Upper lobe of left lung (tissue), 6 donors: Measurements from ENCODE around the gene NR0B2. TPM values are rescaled to one million over a fixed set of nuclear protein-coding genes. Genes with fewer than 3 reads are reported as not detected.
A peak's percentile ranks its signal among the peaks of the same experiment; 100 is the strongest.
"Not testable (repeated sequence)": the region's sequence is repeated elsewhere in the genome, so short reads cannot be mapped to it uniquely, and the experiment has no call there.

Source experiments
- ATAC-seq, 2 donors: fragments of 200-7000 bp; cut with Tn5 transposase; one replicate each; pipeline ENCODE4 v1.9.1; 2022; ENCODE audit warnings: mild to moderate bottlenecking in 2 of 2, moderate library complexity in 2 of 2; ENCODE audit not compliant: low FRiP score in 2 of 2
- DNase-seq, 2 donors: peaks; one replicate each; pipeline ENCODE4 v3.0.0-alpha.2; 2019 to 2020
- H3K27ac ChIP-seq, 4 donors: fragments of 200-600 bp; sonication (generic); one replicate each; pipeline ENCODE4 v1.5.1; 2016 to 2019
- H3K27me3 ChIP-seq, 4 donors: fragments of 200-600 bp; sonication (generic); one replicate each; pipeline ENCODE4 v1.5.1; 2017 to 2019
- H3K36me3 ChIP-seq, 4 donors: fragments of 200-600 bp; sonication (generic); one replicate each; pipeline ENCODE4 v1.5.1; 2016 to 2019
- H3K4me1 ChIP-seq, 4 donors: fragments of 200-600 bp; sonication (generic); one replicate each; pipeline ENCODE4 v1.5.1; 2018 to 2019
- H3K4me3 ChIP-seq, 4 donors: fragments of 200-600 bp; sonication (generic); one replicate each; pipeline ENCODE4 v1.5.1; 2017 to 2019; ENCODE audit warnings: mild to moderate bottlenecking in 2 of 4, moderate library complexity in 1 of 4
- H3K9me3 ChIP-seq, 4 donors: fragments of 200-600 bp; sonication (generic); one replicate each; pipeline ENCODE4 v1.5.1; 2018 to 2019
- CTCF ChIP-seq, 6 experiments: fragments of 450-650 bp in 4 of 6; fragments of 200-600 bp in 2 of 6; sonication (generic) in 2 of 6; IDR thresholded peaks; one replicate each; pipeline ENCODE4 v1.5.1; 2016 to 2019; ENCODE audit warnings: antibody characterized with exemption in 6 of 6
- EP300 ChIP-seq, 4 donors: sonication (generic); formaldehyde crosslinking; IDR thresholded peaks; one replicate each; pipeline ENCODE4 v1.5.1; 2017; ENCODE audit warnings: antibody characterized with exemption in 4 of 4, control low read depth in 2 of 4
- POLR2A ChIP-seq, 4 donors: fragments of 450-650 bp; IDR thresholded peaks; one replicate each; pipeline ENCODE4 v1.5.1; 2016 to 2017; ENCODE audit warnings: antibody characterized with exemption in 4 of 4, mild to moderate bottlenecking in 2 of 4
- POLR2AphosphoS5 ChIP-seq, 2 donors: sonication (generic); formaldehyde crosslinking; IDR thresholded peaks; one replicate each; pipeline ENCODE4 v1.5.1; 2017; ENCODE audit warnings: antibody characterized with exemption in 2 of 2
- WGBS, 2 donors: methylation state at CpG; one replicate each; pipeline ENCODE4 v1.1.5; 2017 to 2018; 5-methylcytosine and 5-hydroxymethylcytosine counted together
- total RNA-seq, 6 donors: library from RNA; depleted of rRNA in 4 of 6; stranded (reverse); fragments of >200 nt in 4 of 6; gene quantifications; one replicate each; pipeline versions ENCODE4 v1.1.0 to v1.2.1, GENCODE V29; 2016 to 2021
- donor health status: DM: no; HTN: no; CAD: no; lungs with moderate emphysema.
- donor health status: DM: no; HTN: yes; CAD: no; lungs with severe emphysema.

NR0B2 gene
- total RNA-seq, 6 donors from 2014 or later = 0.89 to 8.8 (median 2.4) TPM; not detected in 1

GRCh38 chr1:26949266-26949925, 35.6 kb upstream of the NR0B2 start:
- no peaks in the 10 kb centered on the region for H3K9me3 ChIP-seq
- TF ChIP-seq POLR2AphosphoS5 (IDR thresholded peaks at IDR 0.05) = no peak
- no peak overlapping the region for H3K27ac ChIP-seq
- H3K4me3 ChIP-seq = no peak overlapping the region
- 69 to 100% methylated on average over 1 of the region's 1 CpG for WGBS, 2 donors
- H3K4me1 ChIP-seq = no peaks in the 10 kb centered on the region
- H3K27me3 ChIP-seq = no peaks in the 10 kb centered on the region
- no peak for ATAC-seq
- peaks cover 6 to 37% (median 28%) of the 10 kb centered on the region in 4 donors for H3K36me3 ChIP-seq
- DNase-seq = no peak

DNA sequence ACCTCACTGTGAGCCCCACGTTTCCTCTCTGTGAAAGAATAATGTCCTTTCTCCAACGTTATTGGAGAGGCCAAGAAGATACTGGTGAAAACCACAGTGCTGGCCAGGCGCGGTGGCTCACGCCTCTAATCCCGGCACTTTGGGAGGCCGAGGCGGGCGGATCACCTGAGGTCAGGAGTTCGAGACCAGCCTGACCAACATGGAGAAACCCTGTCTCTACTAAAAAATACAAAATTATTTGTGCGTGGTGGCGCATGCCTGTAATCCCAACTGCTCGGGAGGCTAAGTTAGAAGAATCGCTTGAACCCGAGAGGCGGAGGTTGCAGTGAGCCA, 34.9 kb upstream of the NR0B2 start:
- H3K4me3 ChIP-seq, ATAC-seq, H3K4me1 ChIP-seq, H3K27ac ChIP-seq, H3K9me3 ChIP-seq, H3K27me3 ChIP-seq: not testable (repeated sequence)
- WGBS, 2 donors = 92 to 94% methylated on average over 16 of the region's 16 CpGs
- peaks cover 13 to 44% (median 35%) of the 10 kb centered on the region in 4 donors for H3K36me3 ChIP-seq
- DNase-seq = peak in 1 of 2 donors; percentile 61

GRCh38 chr1:26946270-26946669, 32.5 kb upstream of the NR0B2 start:
- peaks cover 37 to 68% (median 59%) of the 10 kb centered on the region in 4 donors for H3K36me3 ChIP-seq
- WGBS, 2 donors = 83 to 84% methylated on average over 4 of the region's 4 CpGs
- TF ChIP-seq CTCF (IDR thresholded peaks at IDR 0.05) = no peak
- no peak for TF ChIP-seq POLR2A (IDR thresholded peaks at IDR 0.05)
- no peak for TF ChIP-seq EP300 (IDR thresholded peaks at IDR 0.05)
- TF ChIP-seq POLR2AphosphoS5 (IDR thresholded peaks at IDR 0.05) = no peak
- H3K27ac ChIP-seq = no peak overlapping the region
- no peak overlapping the region for H3K4me3 ChIP-seq
- ATAC-seq (no peak), DNase-seq (no peak)
- H3K9me3 ChIP-seq = no peaks in the 10 kb centered on the region
- no peaks in the 10 kb centered on the region for H3K27me3 ChIP-seq
- H3K4me1 ChIP-seq = no peaks in the 10 kb centered on the region

DNA sequence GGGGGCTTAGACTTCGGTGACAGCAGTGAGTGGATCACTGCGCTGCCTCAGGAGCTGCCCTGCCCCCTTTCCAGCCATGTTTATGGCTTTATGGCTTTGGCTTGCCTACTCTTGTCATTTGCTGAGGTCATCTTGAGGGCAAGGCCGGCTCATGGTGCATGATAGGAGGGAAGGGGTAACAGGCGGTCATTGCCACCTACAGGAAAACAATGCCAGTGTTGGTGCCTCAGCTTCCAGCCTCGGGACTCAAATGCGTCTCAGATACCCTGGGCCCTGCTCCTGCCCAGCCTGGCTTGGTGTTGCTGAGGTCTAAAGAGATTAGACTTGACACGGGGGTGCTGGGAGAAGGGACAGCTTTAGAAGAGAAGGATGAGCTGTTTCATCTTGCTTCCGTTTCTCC, 32.0 kb upstream of the NR0B2 start:
- Histone ChIP-seq H3K36me3 (peaks cover 39 to 71% (median 59%) of the 10 kb centered on the region in 4 donors), H3K4me3 (no peak overlapping the region), H3K27me3 (no peaks in the 10 kb centered on the region), H3K27ac (no peak overlapping the region), H3K9me3 (no peaks in the 10 kb centered on the region), H3K4me1 (no peaks in the 10 kb centered on the region)
- no peak for TF ChIP-seq POLR2AphosphoS5 (IDR thresholded peaks at IDR 0.05)
- TF ChIP-seq POLR2A (IDR thresholded peaks at IDR 0.05) = no peak
- no peak for TF ChIP-seq EP300 (IDR thresholded peaks at IDR 0.05)
- ATAC-seq (no peak), DNase-seq (no peak)
- WGBS, 2 donors = 85 to 92% methylated on average over 7 of the region's 8 CpGs

DNA sequence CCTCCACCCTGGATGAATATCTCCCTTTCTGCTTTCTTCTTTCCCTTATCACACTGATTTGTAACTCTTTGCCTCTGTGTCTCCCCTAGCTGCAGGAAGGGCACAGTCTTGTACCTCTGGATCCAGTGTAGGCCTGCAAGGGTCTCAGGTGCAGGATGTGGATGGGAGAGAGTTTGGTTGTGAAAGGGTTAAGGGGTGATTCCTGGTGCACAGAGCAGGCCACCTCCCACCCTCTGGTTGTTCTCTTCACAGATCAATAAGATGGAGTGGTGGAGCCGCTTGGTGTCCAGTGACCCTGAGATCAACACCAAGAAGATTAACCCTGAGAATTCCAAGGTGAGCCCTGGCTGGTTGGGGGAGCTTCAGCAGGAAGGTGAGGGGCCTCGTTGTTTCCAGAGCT, 31.4 kb upstream of the NR0B2 start:
- Histone ChIP-seq H3K9me3 (no peaks in the 10 kb centered on the region), H3K27me3 (no peaks in the 10 kb centered on the region), H3K4me3 (no peak overlapping the region), H3K36me3 (peaks cover 39 to 71% (median 59%) of the 10 kb centered on the region in 4 donors), H3K4me1 (no peaks in the 10 kb centered on the region), H3K27ac (no peak overlapping the region)
- TF ChIP-seq POLR2AphosphoS5 (IDR thresholded peaks at IDR 0.05) (no peak), POLR2A (IDR thresholded peaks at IDR 0.05) (no peak), EP300 (IDR thresholded peaks at IDR 0.05) (no peak), CTCF (IDR thresholded peaks at IDR 0.05) (no peak)
- ATAC-seq (no peak), DNase-seq (no peak)
- 75 to 83% methylated on average over 2 of the region's 2 CpGs for WGBS, 2 donors

GRCh38 chr1:26942656-26943055, 28.9 kb upstream of the NR0B2 start:
- H3K27ac ChIP-seq = no peak overlapping the region
- peaks cover 39 to 67% (median 61%) of the 10 kb centered on the region in 4 donors for H3K36me3 ChIP-seq
- TF ChIP-seq EP300 (IDR thresholded peaks at IDR 0.05) (no peak), CTCF (IDR thresholded peaks at IDR 0.05) (no peak), POLR2A (IDR thresholded peaks at IDR 0.05) (no peak), POLR2AphosphoS5 (IDR thresholded peaks at IDR 0.05) (no peak)
- H3K4me1 ChIP-seq = no peaks in the 10 kb centered on the region
- DNase-seq (peak in 1 of 2 donors; percentile 45), ATAC-seq (no peak)
- no peaks in the 10 kb centered on the region for H3K9me3 ChIP-seq
- WGBS, 2 donors = 93 to 98% methylated on average over 12 of the region's 12 CpGs
- no peaks in the 10 kb centered on the region for H3K27me3 ChIP-seq
- no peak overlapping the region for H3K4me3 ChIP-seq
